ENCODE data around the gene MGLL. TPM values are rescaled to one million over a fixed set of nuclear protein-coding genes. Genes with fewer than 3 reads are reported as not detected.

The MGLL gene
- total and polyA plus RNA-seq, 4 donors: 9.4 to 277 (median 74.2) TPM

GRCh38 chr3:127763337-127763736, 59.0 kb downstream of the MGLL start:
- H3K9ac ChIP-seq (ENCODE audit: low read depth in 1 of 2, low read length in 2 of 2): no peak overlapping the region
- TF ChIP-seq FOXA1 (IDR thresholded peaks at IDR 0.05) (no peak), RAD21 (IDR thresholded peaks at IDR 0.05) (no peak), ATF3 (IDR thresholded peaks at IDR 0.05) (no peak), ZBTB33 (IDR thresholded peaks at IDR 0.05) (no peak), HNF4G (IDR thresholded peaks at IDR 0.05) (no peak), JUND (IDR thresholded peaks at IDR 0.05) (no peak), FOXA2 (IDR thresholded peaks at IDR 0.05) (no peak), MAX (IDR thresholded peaks at IDR 0.05) (no peak), GABPA (IDR thresholded peaks at IDR 0.05 in 1 of 2, conservative IDR thresholded peaks at IDR 0.05 in 1 of 2) (no peak), RXRA (IDR thresholded peaks at IDR 0.05) (no peak), YY1 (IDR thresholded peaks at IDR 0.05) (no peak), CTCF (IDR thresholded peaks at IDR 0.05; ENCODE audit: low read depth, low read length, missing input control) (no peak), REST (IDR thresholded peaks at IDR 0.05) (no peak), HNF4A (conservative IDR thresholded peaks at IDR 0.05) (no peak), SP1 (IDR thresholded peaks at IDR 0.05) (no peak), NR2F2 (IDR thresholded peaks at IDR 0.05) (no peak)
- H3K4me3 ChIP-seq (ENCODE audit: low read depth in 1 of 3, low read length in 3 of 3): no peak overlapping the region
- H3K27me3 ChIP-seq (ENCODE audit: control insufficient read depth in 4 of 4, insufficient read depth in 4 of 4, low read length in 3 of 4): no peaks in the 10 kb centered on the region
- peaks cover 6 to 39% (median 25%) of the 10 kb centered on the region in 4 donors for H3K4me1 ChIP-seq (ENCODE audit: control insufficient read depth in 4 of 4, insufficient read depth in 4 of 4, low read length in 3 of 4)
- H3K36me3 ChIP-seq (ENCODE audit: control insufficient read depth in 4 of 4, insufficient read depth in 3 of 4, low read depth in 1 of 4, low read length in 3 of 4): peaks cover 0 to 11% (median 5%) of the 10 kb centered on the region in 4 donors
- DNase-seq (ENCODE audit: low spot score): no peak
- WGBS: 90% methylated on average over 8 of the region's 8 CpGs
- H3K9me3 ChIP-seq (ENCODE audit: control insufficient read depth in 4 of 4, low read length in 3 of 4): no peaks in the 10 kb centered on the region
- H3K27ac ChIP-seq (ENCODE audit: low read depth in 1 of 2, low read length in 2 of 2): no peak overlapping the region

- Histone ChIP-seq H3K27ac (ENCODE audit: low read depth in 1 of 2, low read length in 2 of 2) (no peak overlapping the region), H3K4me1 (ENCODE audit: control insufficient read depth in 4 of 4, insufficient read depth in 4 of 4, low read length in 3 of 4) (peaks cover 4 to 33% (median 19%) of the 10 kb centered on the region in 4 donors), H3K9ac (ENCODE audit: low read depth in 1 of 2, low read length in 2 of 2) (no peak overlapping the region), H3K9me3 (ENCODE audit: control insufficient read depth in 4 of 4, low read length in 3 of 4) (no peaks in the 10 kb centered on the region), H3K4me3 (ENCODE audit: low read depth in 1 of 3, low read length in 3 of 3) (no peak overlapping the region), H3K27me3 (ENCODE audit: control insufficient read depth in 4 of 4, insufficient read depth in 4 of 4, low read length in 3 of 4) (no peaks in the 10 kb centered on the region), H3K36me3 (ENCODE audit: control insufficient read depth in 4 of 4, insufficient read depth in 3 of 4, low read depth in 1 of 4, low read length in 3 of 4) (peaks cover 0 to 12% (median 5%) of the 10 kb centered on the region in 4 donors)
- no peak for TF ChIP-seq RXRA (IDR thresholded peaks at IDR 0.05)
- no peak for TF ChIP-seq RAD21 (IDR thresholded peaks at IDR 0.05)
- no peak for TF ChIP-seq FOXA2 (IDR thresholded peaks at IDR 0.05)
- no peak for TF ChIP-seq EGR1 (IDR thresholded peaks at IDR 0.05; ENCODE audit: low read depth in 2 of 2)
- no peak for TF ChIP-seq YY1 (IDR thresholded peaks at IDR 0.05)
- no peak for TF ChIP-seq HNF4G (IDR thresholded peaks at IDR 0.05)
- no peak for TF ChIP-seq TAF1 (conservative IDR thresholded peaks at IDR 0.05)
- TF ChIP-seq SP1 (IDR thresholded peaks at IDR 0.05): no peak
- DNase-seq (ENCODE audit: low spot score): no peak
- 95% methylated on average over 1 of the region's 1 CpG for WGBS
Measured at GRCh38 chr3:127762787-127763105, 59.6 kb downstream of the MGLL start.
